Liver (tissue), 9 donors: ENCODE results near the gene OR1F1. TPM values are rescaled to one million over a fixed set of nuclear protein-coding genes. Genes with fewer than 3 reads are reported as not detected.

ENCODE experiments used
- DNase-seq: peaks from one replicate; pipeline ENCODE4 v3.0.0-alpha.2; 2017; ENCODE audit warnings: low spot score
- H3K27ac ChIP-seq, 2 donors: one replicate each; pipeline ENCODE4 v1.7.0; 2013; ENCODE audit warnings: inconsistent platforms in 2 of 2, low read length in 2 of 2, control low read depth in 1 of 2, low read depth in 1 of 2, mild to moderate bottlenecking in 1 of 2
- H3K27me3 ChIP-seq, 4 donors: one replicate each; pipeline versions ENCODE4 v1.6.1 to v1.7.0; 2013; ENCODE audit warnings: low read length in 3 of 4, inconsistent platforms in 1 of 4, mild to moderate bottlenecking in 1 of 4, moderate library complexity in 1 of 4; ENCODE audit not compliant: control insufficient read depth in 4 of 4, insufficient read depth in 4 of 4
- H3K36me3 ChIP-seq, 4 donors: one replicate each; pipeline versions ENCODE4 v1.6.1 to v1.7.0; 2013; ENCODE audit warnings: low read length in 3 of 4, mild to moderate bottlenecking in 3 of 4, low read depth in 1 of 4, moderate library complexity in 1 of 4; ENCODE audit not compliant: control insufficient read depth in 4 of 4, insufficient read depth in 3 of 4
- H3K4me1 ChIP-seq, 4 donors: one replicate each; pipeline versions ENCODE4 v1.6.1 to v1.7.0; 2013; ENCODE audit warnings: low read length in 3 of 4, mild to moderate bottlenecking in 3 of 4, moderate library complexity in 1 of 4; ENCODE audit not compliant: control insufficient read depth in 4 of 4, insufficient read depth in 4 of 4
- H3K4me3 ChIP-seq, 3 donors: one replicate each; pipeline versions ENCODE4 v1.6.1 to v1.7.0; 2013; ENCODE audit warnings: low read length in 3 of 3, control low read depth in 1 of 3, low read depth in 1 of 3, mild to moderate bottlenecking in 1 of 3
- H3K9ac ChIP-seq, 2 donors: one replicate each; pipeline ENCODE4 v1.7.0; 2013; ENCODE audit warnings: low read length in 2 of 2, mild to moderate bottlenecking in 2 of 2, moderate library complexity in 2 of 2, control low read depth in 1 of 2, low read depth in 1 of 2
- H3K9me3 ChIP-seq, 4 donors: one replicate each; pipeline versions ENCODE4 v1.6.1 to v1.7.0; 2013; ENCODE audit warnings: low read length in 3 of 4; ENCODE audit not compliant: control insufficient read depth in 4 of 4
- ATF3 ChIP-seq: IDR thresholded peaks from 2 replicates; pipeline ENCODE4 v1.6.1; 2016; ENCODE audit warnings: antibody characterized with exemption
- CTCF ChIP-seq: fragments of 150-350 bp; IDR thresholded peaks from 2 replicates; pipeline ENCODE4 v1.5.1; 2017; ENCODE audit warnings: improper control_type of control experiment, low read depth, low read length; ENCODE audit not compliant: missing input control
- EGR1 ChIP-seq, 2 donors: IDR thresholded peaks; 2 replicates each; pipeline ENCODE4 v1.6.1; 2016 to 2018; ENCODE audit warnings: antibody characterized with exemption in 2 of 2, low read depth in 2 of 2
- FOXA1 ChIP-seq: IDR thresholded peaks from 2 replicates; pipeline ENCODE4 v1.6.1; 2016; ENCODE audit warnings: antibody characterized with exemption
- FOXA2 ChIP-seq: IDR thresholded peaks from 2 replicates; pipeline ENCODE4 v1.6.1; 2016; ENCODE audit warnings: antibody characterized with exemption
- GABPA ChIP-seq, 2 donors: IDR thresholded peaks in 1 of 2; conservative IDR thresholded peaks in 1 of 2; 2 replicates each; pipeline ENCODE4 v1.6.1; 2016; ENCODE audit warnings: antibody characterized with exemption in 2 of 2, mild to moderate bottlenecking in 1 of 2, moderate library complexity in 1 of 2
- HNF4A ChIP-seq, 2 donors: conservative IDR thresholded peaks; 2 replicates each; pipeline ENCODE4 v1.6.1; 2016; ENCODE audit warnings: antibody characterized with exemption in 2 of 2, mild to moderate bottlenecking in 2 of 2
- HNF4G ChIP-seq: IDR thresholded peaks from 2 replicates; pipeline ENCODE4 v1.6.1; 2016; ENCODE audit warnings: antibody characterized with exemption
- JUND ChIP-seq, 2 donors: IDR thresholded peaks; 2 replicates each; pipeline ENCODE4 v1.6.1; 2016; ENCODE audit warnings: antibody characterized with exemption in 2 of 2
- MAX ChIP-seq: IDR thresholded peaks from 2 replicates; pipeline ENCODE4 v1.6.1; 2016; ENCODE audit warnings: antibody characterized with exemption
- NR2F2 ChIP-seq: IDR thresholded peaks from 2 replicates; pipeline ENCODE4 v1.6.1; 2016; ENCODE audit warnings: antibody characterized with exemption
- RAD21 ChIP-seq, 2 donors: IDR thresholded peaks; 2 replicates each; pipeline ENCODE4 v1.6.1; 2016; ENCODE audit warnings: antibody characterized with exemption in 2 of 2, mild to moderate bottlenecking in 2 of 2
- REST ChIP-seq: IDR thresholded peaks from 2 replicates; pipeline ENCODE4 v1.6.1; 2016; ENCODE audit warnings: antibody characterized with exemption, mild to moderate bottlenecking
- RXRA ChIP-seq, 2 donors: IDR thresholded peaks; 2 replicates each; pipeline ENCODE4 v1.6.1; 2017 to 2018; ENCODE audit warnings: antibody characterized with exemption in 2 of 2, mild to moderate bottlenecking in 1 of 2
- SP1 ChIP-seq: IDR thresholded peaks from 2 replicates; pipeline ENCODE4 v1.6.1; 2018; ENCODE audit warnings: antibody characterized with exemption, mild to moderate bottlenecking
- TAF1 ChIP-seq: conservative IDR thresholded peaks from 2 replicates; pipeline ENCODE4 v1.6.1; 2016; ENCODE audit warnings: antibody characterized with exemption, mild to moderate bottlenecking
- YY1 ChIP-seq: IDR thresholded peaks from 2 replicates; pipeline ENCODE4 v1.6.1; 2016; ENCODE audit warnings: antibody characterized with exemption, mild to moderate bottlenecking
- ZBTB33 ChIP-seq: IDR thresholded peaks from 2 replicates; pipeline ENCODE4 v1.6.1; 2016; ENCODE audit warnings: antibody characterized with exemption
- WGBS: extraction: QIAGEN DNeasy Blood & Tissue Kit; methylation state at CpG from one replicate; pipeline ENCODE4 v1.1.7; 2013; 5-methylcytosine and 5-hydroxymethylcytosine counted together
- polyA plus RNA-seq, 2 donors: library from polyadenylated mRNA; stranded (reverse) in 1 of 2; unstranded in 1 of 2; fragments of 200-250 nt in 1 of 2; fragments of >200 nt in 1 of 2; fragmentation: Nextera tagmentation in 1 of 2; extraction: Ambion mirVana in 1 of 2; gene quantifications; one replicate each; pipeline versions ENCODE4 v1.2.1 to v1.2.3, GENCODE V29; 2013 to 2015
- total RNA-seq, 2 donors: library from RNA; depleted of rRNA; stranded (reverse); fragments of >200 nt; gene quantifications; one replicate each; pipeline ENCODE4 v1.2.3, GENCODE V29; 2014
- donor health status: healthy.
- donor health status: healthy.
- donor health status: healthy.
- donor health status: healthy.
- donor health status: healthy.

Gene OR1F1
- total and polyA plus RNA-seq, 4 donors, result not detected

- Histone ChIP-seq H3K36me3 (peaks cover 0 to 35% (median 7%) of the 10 kb centered on the region in 4 donors), H3K4me3 (no peak overlapping the region), H3K27ac (no peak overlapping the region), H3K27me3 (no peaks in the 10 kb centered on the region), H3K9ac (no peak overlapping the region), H3K4me1 (peaks cover 11 to 21% (median 18%) of the 10 kb centered on the region in 4 donors), H3K9me3 (no peaks in the 10 kb centered on the region)
- 96% methylated on average over 22 of the region's 22 CpGs for WGBS
- TF ChIP-seq MAX, result no peak
- TF ChIP-seq REST, result no peak
- no peak for TF ChIP-seq EGR1 (IDR thresholded peaks at IDR 0.05; ENCODE audit: low read depth in 2 of 2)
- no peak for TF ChIP-seq TAF1
- no peak for TF ChIP-seq RXRA (IDR thresholded peaks at IDR 0.05)
- TF ChIP-seq NR2F2, result no peak
- TF ChIP-seq GABPA (IDR thresholded peaks at IDR 0.05 in 1 of 2, conservative IDR thresholded peaks at IDR 0.05 in 1 of 2), result no peak
- no peak for TF ChIP-seq YY1
- no peak for TF ChIP-seq HNF4G
- TF ChIP-seq ATF3, result no peak
- no peak for TF ChIP-seq SP1
- no peak for TF ChIP-seq FOXA2
- TF ChIP-seq FOXA1, result no peak
- TF ChIP-seq RAD21 (IDR thresholded peaks at IDR 0.05), result no peak
- no peak for TF ChIP-seq ZBTB33
- no peak for TF ChIP-seq CTCF
- no peak for TF ChIP-seq JUND (IDR thresholded peaks at IDR 0.05)
- TF ChIP-seq HNF4A (conservative IDR thresholded peaks at IDR 0.05), result no peak
- DNase-seq, result no peak
Measured at GRCh38 chr16:3142327-3142726, 45.7 kb upstream of the OR1F1 start.
